Ishikawa (cell line): Measurements from ENCODE around the gene KRTAP10-8.

Experiments
- CREB1 ChIP-seq: IDR thresholded peaks from 2 replicates; pipeline ENCODE4 v1.6.1; 2012; ENCODE audit warnings: low read depth
- EGR1 ChIP-seq: IDR thresholded peaks from 2 replicates; pipeline ENCODE4 v1.6.1; 2012
- EP300 ChIP-seq: IDR thresholded peaks from 2 replicates; pipeline ENCODE4 v1.6.1; 2012; ENCODE audit warnings: borderline replicate concordance
- FOXM1 ChIP-seq: IDR thresholded peaks from 2 replicates; pipeline ENCODE4 v1.6.1; 2012; ENCODE audit warnings: low read depth, borderline replicate concordance
- MAX ChIP-seq: IDR thresholded peaks from 2 replicates; pipeline ENCODE4 v1.6.1; 2012
- RAD21 ChIP-seq: IDR thresholded peaks from 2 replicates; pipeline ENCODE4 v1.6.1; 2012; ENCODE audit warnings: low read depth
- REST ChIP-seq: IDR thresholded peaks from 2 replicates; pipeline ENCODE4 v1.6.1; 2012; ENCODE audit warnings: low read depth, mild to moderate bottlenecking
- TAF1 ChIP-seq: IDR thresholded peaks from 2 replicates; pipeline ENCODE4 v1.6.1; 2012; ENCODE audit warnings: low read depth, mild to moderate bottlenecking
- TCF12 ChIP-seq: IDR thresholded peaks from 2 replicates; pipeline ENCODE4 v1.6.1; 2012; ENCODE audit warnings: low read depth
- TEAD4 ChIP-seq: IDR thresholded peaks from 2 replicates; pipeline ENCODE4 v1.6.1; 2012
- USF1 ChIP-seq: IDR thresholded peaks from 2 replicates; pipeline ENCODE4 v1.6.1; 2012
- YY1 ChIP-seq: IDR thresholded peaks from 2 replicates; pipeline ENCODE4 v1.6.1; 2012; ENCODE audit warnings: low read depth
- ZBTB7A ChIP-seq: IDR thresholded peaks from 2 replicates; pipeline ENCODE4 v1.6.1; 2012; ENCODE audit warnings: low read depth

- TF ChIP-seq CREB1 = no peak
- no peak for TF ChIP-seq YY1
- no peak for TF ChIP-seq TEAD4
- no peak for TF ChIP-seq EP300
- TF ChIP-seq USF1 = no peak
- TF ChIP-seq REST = no peak
- TF ChIP-seq MAX = no peak
- no peak for TF ChIP-seq RAD21
- TF ChIP-seq FOXM1 = no peak
- TF ChIP-seq TAF1 = no peak
- TF ChIP-seq TCF12 = no peak
- TF ChIP-seq ZBTB7A = no peak
- no peak for TF ChIP-seq EGR1
Measured at GRCh38 chr21:44612029-44612486, at the start of gene KRTAP10-8.
